ENCODE results near the gene CASTOR1.

Gene CASTOR1

GRCh38 chr22:30333707-30334087 lies 44.4 kb upstream of the CASTOR1 start:
- TF ChIP-seq CTCF (IDR thresholded peaks at IDR 0.05; ENCODE audit: extremely low read depth, missing control alignments) = no peak
- DNase-seq (ENCODE audit: low spot score) = no peak

- TF ChIP-seq CTCF (IDR thresholded peaks at IDR 0.05; ENCODE audit: extremely low read depth, missing control alignments) = no peak
- DNase-seq (ENCODE audit: low spot score) = no peak
Measured at GRCh38 chr22:30332994-30333706, 43.8 kb upstream of the CASTOR1 start.

GRCh38 chr22:30332551-30332950 lies 43.2 kb upstream of the CASTOR1 start:
- TF ChIP-seq CTCF (IDR thresholded peaks at IDR 0.05; ENCODE audit: extremely low read depth, missing control alignments) = no peak
- DNase-seq (ENCODE audit: low spot score) = no peak

GRCh38 chr22:30328466-30329049 lies 39.3 kb upstream of the CASTOR1 start:
- no peak for TF ChIP-seq CTCF (IDR thresholded peaks at IDR 0.05; ENCODE audit: extremely low read depth, missing control alignments)
- no peak for DNase-seq (ENCODE audit: low spot score)

- TF ChIP-seq CTCF (IDR thresholded peaks at IDR 0.05; ENCODE audit: extremely low read depth, missing control alignments) = no peak
- no peak for DNase-seq (ENCODE audit: low spot score)
Measured at GRCh38 chr22:30327864-30328345, 38.6 kb upstream of the CASTOR1 start.

GRCh38 chr22:30326706-30327362 lies 37.5 kb upstream of the CASTOR1 start, which contains the start of gene TBC1D10A:
Gene TBC1D10A (minus strand): TSS chr22:30326941. CDS start chr22:30326881, 60 bp downstream.
- no peak for TF ChIP-seq CTCF (IDR thresholded peaks at IDR 0.05; ENCODE audit: extremely low read depth, missing control alignments)
- DNase-seq (ENCODE audit: low spot score) = peak; percentile 100

GRCh38 chr22:30326255-30326705 lies 37.0 kb upstream of the CASTOR1 start:
- peak; percentile 50 for DNase-seq (ENCODE audit: low spot score)
- no peak for TF ChIP-seq CTCF (IDR thresholded peaks at IDR 0.05; ENCODE audit: extremely low read depth, missing control alignments)
